Cardiac fibroblast (primary cell): ENCODE data around the gene SNX7.

ENCODE experiments used
- DNase-seq, 2 donors: peaks; one replicate each; pipeline versions ENCODE4 v3.0.0 to v3.0.0-alpha.2; 2010; ENCODE audit warnings: low read depth in 2 of 2
- H3K4me3 ChIP-seq, 2 donors: replicated peaks in 1 of 2; 1 replicate in 1 of 2; 2 replicates in 1 of 2; pipeline ENCODE4 v1.5.1; 2011; ENCODE audit warnings: low read depth in 2 of 2, low read length in 2 of 2, mild to moderate bottlenecking in 2 of 2, moderate library complexity in 1 of 2
- TF ChIP-seq, protein P1 (sequence below): IDR thresholded peaks from one replicate; pipeline ENCODE4 v1.5.1; 2011; ENCODE audit warnings: low read depth, mild to moderate bottlenecking, low read length, inconsistent platforms

The SNX7 gene

DNA sequence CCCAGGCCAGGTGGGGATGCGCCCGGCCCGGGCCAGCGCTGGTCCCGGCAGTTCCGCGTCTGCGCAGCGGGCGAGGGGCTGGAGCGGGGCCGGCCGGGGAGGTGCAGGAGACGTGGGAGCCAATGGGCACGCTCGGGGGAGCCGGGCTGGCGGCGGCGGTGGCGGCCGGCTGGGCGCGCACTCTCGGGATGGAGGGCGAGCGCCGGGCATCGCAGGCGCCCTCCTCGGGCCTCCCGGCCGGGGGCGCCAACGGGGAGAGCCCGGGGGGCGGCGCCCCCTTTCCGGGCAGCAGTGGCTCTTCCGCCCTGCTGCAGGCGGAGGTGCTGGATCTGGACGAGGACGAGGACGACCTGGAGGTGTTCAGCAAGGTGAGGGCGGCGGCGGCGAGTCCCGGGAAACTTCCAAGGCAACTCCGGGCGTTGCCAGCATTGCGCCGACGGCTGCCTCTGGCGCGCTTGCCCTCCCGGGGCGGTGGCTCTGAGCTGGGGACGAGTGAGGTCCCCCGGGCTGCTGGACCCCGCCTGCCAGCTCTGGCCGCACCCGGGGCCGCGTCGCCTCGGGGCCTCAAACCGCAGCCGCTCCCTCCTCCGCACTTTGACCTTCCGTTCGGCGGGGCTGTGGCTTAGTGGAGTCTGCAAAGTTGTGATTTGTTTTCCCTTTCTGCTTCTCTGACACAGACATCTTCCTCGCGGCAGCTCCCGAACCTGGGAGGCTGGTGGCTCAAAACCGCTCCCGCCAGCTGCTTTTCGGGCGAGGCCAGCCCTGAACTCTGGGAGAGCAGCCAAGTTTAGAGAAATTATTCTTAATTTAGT, at the start of gene SNX7:
TSS of gene SNX7 (plus strand) at position 178 of the 812 bp plus-strand sequence. CDS start at position 189, 11 bp downstream.
- DNase-seq: peak; percentile 68 to 88
- peak within 1 kb of the TSS; percentile 74 to 84 for H3K4me3 ChIP-seq
- TF ChIP-seq, protein P1, sequence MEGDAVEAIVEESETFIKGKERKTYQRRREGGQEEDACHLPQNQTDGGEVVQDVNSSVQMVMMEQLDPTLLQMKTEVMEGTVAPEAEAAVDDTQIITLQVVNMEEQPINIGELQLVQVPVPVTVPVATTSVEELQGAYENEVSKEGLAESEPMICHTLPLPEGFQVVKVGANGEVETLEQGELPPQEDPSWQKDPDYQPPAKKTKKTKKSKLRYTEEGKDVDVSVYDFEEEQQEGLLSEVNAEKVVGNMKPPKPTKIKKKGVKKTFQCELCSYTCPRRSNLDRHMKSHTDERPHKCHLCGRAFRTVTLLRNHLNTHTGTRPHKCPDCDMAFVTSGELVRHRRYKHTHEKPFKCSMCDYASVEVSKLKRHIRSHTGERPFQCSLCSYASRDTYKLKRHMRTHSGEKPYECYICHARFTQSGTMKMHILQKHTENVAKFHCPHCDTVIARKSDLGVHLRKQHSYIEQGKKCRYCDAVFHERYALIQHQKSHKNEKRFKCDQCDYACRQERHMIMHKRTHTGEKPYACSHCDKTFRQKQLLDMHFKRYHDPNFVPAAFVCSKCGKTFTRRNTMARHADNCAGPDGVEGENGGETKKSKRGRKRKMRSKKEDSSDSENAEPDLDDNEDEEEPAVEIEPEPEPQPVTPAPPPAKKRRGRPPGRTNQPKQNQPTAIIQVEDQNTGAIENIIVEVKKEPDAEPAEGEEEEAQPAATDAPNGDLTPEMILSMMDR: no peak

- TF ChIP-seq, protein P1: no peak
- H3K4me3 ChIP-seq: no peak overlapping the region
- DNase-seq: no peak
These were observed 24.2 kb upstream of the SNX7 start for GRCh38 chr1:98637316-98637715.

- TF ChIP-seq, protein P1: no peak
- no peak for DNase-seq
- no peak overlapping the region for H3K4me3 ChIP-seq
These were observed 23.3 kb upstream of the SNX7 start for GRCh38 chr1:98638185-98638584.

GRCh38 chr1:98644510-98644909, 17.0 kb upstream of the SNX7 start:
- TF ChIP-seq, protein P1: no peak
- DNase-seq: no peak

GRCh38 chr1:98651116-98651632, 10.3 kb upstream of the SNX7 start:
- DNase-seq: no peak
- TF ChIP-seq, protein P1: no peak
- H3K4me3 ChIP-seq: no peak overlapping the region

More at GRCh38 chr1:98644510-98644909, 17.0 kb upstream of the SNX7 start:
- no peak overlapping the region for H3K4me3 ChIP-seq

GRCh38 chr1:98653123-98653522, 8.4 kb upstream of the SNX7 start:
- peak in 1 of 2 donors; percentile 57 for DNase-seq
- TF ChIP-seq, protein P1: no peak
- no peak overlapping the region for H3K4me3 ChIP-seq
